ENCODE results near the gene PGAP2.

GRCh38 chr11:3853545-3853842 lies 45.1 kb downstream of the PGAP2 start:
- TF ChIP-seq CTCF (IDR thresholded peaks at IDR 0.05; ENCODE audit: insufficient read depth, low read length) (no peak), GABPA (IDR thresholded peaks at IDR 0.05; ENCODE audit: low read depth) (no peak)
